Frontal cortex (tissue), 4 donors: ENCODE data around the gene DNASE1L1. TPM values are rescaled to one million over a fixed set of nuclear protein-coding genes. Genes with fewer than 3 reads are reported as not detected.

Experiments used
- DNase-seq, 2 donors: peaks; one replicate each; pipeline ENCODE4 v3.0.0; 2012; ENCODE audit warnings: low spot score in 2 of 2
- FAIRE-seq: peaks from 2 replicates; lab custom pipeline; 2012; peaks lifted over from hg19 to GRCh38; lab: Jason Lieb, UNC
- small RNA-seq: library from RNA; depleted of rRNA; stranded (forward); fragments of <200 nt; gene quantifications from one replicate; pipeline ENCODE3, GENCODE V24; 2014
- total RNA-seq: library from RNA; depleted of rRNA; stranded (reverse); fragments of >200 nt; gene quantifications from one replicate; pipeline ENCODE4 v1.2.3, GENCODE V29; 2014
- donor health status: control.
- donor health status: control.
- donor health status: control.

The DNASE1L1 gene
- total RNA-seq, 1 donor from 2014 or later = 4.5 TPM

DNA sequence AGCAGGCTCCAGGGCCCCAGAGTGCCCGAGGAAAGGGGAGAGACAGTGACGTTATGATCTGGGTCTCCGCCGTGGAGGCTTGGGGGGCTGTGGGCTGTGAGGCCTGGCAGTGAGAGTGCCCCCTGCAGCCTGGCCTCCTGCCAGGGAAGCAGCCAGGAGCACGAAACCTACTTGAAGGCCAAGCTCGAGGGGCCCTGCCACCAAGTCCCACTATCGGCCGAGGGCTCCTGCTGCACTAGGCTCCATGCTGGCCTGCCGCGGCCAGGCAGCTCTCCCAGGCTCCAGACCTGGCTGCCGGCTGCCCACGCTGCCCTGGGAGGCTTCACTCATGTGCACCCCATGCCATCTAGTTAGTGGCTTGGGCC, 53.3 kb downstream of the DNASE1L1 start:
- DNase-seq (no peak), FAIRE-seq (no peak)

- FAIRE-seq (no peak), DNase-seq (no peak)
Measured at GRCh38 chrX:154355094-154355775, 53.8 kb downstream of the DNASE1L1 start.

DNA sequence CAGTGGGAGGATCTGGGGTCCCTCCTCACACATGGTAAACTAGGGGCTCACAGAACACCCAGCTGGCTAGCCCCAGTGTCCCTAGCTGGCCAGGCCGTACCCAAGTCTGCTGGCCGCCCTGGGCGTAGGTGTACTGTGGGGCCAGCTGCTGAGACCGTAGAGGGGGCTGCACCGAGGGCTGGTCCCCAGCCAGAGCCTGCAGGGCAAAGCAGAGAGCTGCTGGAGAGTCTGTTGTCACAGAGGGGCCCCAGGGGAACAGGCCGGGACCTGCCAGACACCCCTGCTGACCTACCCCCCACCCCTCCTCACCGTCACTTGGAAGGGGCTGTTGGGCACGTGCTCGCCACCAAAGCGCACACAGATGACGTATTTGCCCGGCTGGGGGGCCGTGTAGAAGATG, 54.5 kb downstream of the DNASE1L1 start:
- FAIRE-seq = no peak

DNA sequence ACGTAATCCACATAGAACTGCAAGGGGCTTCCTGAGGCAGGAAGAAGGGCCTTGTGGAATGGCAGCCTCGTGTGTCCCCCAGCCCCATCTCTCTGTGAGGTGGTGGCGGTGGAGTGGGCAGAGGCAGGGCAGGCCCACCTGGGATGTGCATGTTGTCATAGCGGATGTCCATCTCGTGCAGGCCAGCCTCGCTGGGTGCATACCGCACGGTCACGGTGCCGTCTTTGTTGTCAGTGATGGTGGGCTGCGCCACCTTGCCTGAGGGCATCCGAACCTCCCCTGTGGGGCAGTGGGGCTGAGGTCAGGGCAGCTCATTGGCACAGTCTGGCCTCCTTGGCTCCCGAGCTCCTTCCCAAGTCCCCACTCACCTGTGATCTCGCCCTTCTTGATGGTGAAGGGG, 55.0 kb downstream of the DNASE1L1 start:
- DNase-seq = no peak
- FAIRE-seq = no peak

More for the DNA sequence above, 54.5 kb downstream of the DNASE1L1 start:
- no peak for DNase-seq

DNA sequence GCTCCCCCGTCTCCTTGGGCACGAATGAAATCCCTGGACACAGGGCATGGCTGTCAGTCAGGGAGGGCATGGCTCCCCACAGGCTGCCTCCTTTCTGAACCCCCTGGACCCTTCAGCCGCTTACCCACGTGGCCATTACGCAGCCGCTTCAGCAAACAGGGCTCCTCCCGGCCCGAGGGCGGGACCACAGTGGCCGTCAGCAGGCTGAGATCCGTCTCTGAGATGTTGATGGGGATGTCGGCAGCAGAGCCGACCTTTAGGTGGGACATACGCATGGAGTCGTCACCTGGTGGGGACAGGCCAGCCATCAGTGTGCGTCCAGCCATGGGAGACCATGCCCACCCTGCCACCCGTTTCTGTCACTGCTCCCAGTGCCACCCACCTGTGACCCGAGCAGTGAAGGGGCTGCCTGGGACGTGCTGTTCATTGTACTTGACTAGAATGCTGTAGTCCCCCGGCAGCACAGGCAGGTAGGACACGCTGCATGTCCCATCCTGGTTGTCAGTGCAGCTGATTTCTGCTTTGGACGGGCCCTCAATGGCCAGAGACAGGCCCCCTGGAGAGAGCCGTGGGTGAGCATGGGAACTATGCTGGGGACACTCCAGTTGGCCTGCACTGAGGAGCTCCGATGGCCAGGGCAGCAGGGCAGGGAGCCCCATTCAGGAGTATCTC, 55.7 kb downstream of the DNASE1L1 start:
- FAIRE-seq = no peak
- DNase-seq = no peak

GRCh38 chrX:154352466-154352865, 56.6 kb downstream of the DNASE1L1 start:
- DNase-seq = no peak
- FAIRE-seq = no peak

GRCh38 chrX:154352012-154352401, 57.0 kb downstream of the DNASE1L1 start:
- FAIRE-seq = no peak

More at GRCh38 chrX:154352012-154352401, 57.0 kb downstream of the DNASE1L1 start:
- no peak for DNase-seq

Small RNA genes within 50 kb of the gene (small RNA-seq; reads per million reads assigned to genes)
- gene MIR6858 = 0.10 reads per million
- not detected for gene SNORA70

Other genes starting within 250 kb of the DNASE1L1 start
- not detected for gene OPN1MW, start 226.7 kb downstream of the DNASE1L1 start, total RNA-seq
- not detected for gene OPN1MW2, start 189.5 kb downstream of the DNASE1L1 start, total RNA-seq
- gene OPN1MW3, start 151.7 kb downstream of the DNASE1L1 start, total RNA-seq = not detected
- not detected for gene TEX28, start 114.1 kb downstream of the DNASE1L1 start, total RNA-seq
- 1.6 TPM for gene TKTL1, start 113.5 kb downstream of the DNASE1L1 start, total RNA-seq
- gene FLNA, start 34.6 kb downstream of the DNASE1L1 start, total RNA-seq = 66.9 TPM
- gene EMD, start 30.0 kb downstream of the DNASE1L1 start, total RNA-seq = 13.9 TPM
- 2,273 TPM for gene RPL10, start 10.9 kb downstream of the DNASE1L1 start, total RNA-seq
- 11.0 TPM for gene TAFAZZIN, start 2.3 kb upstream of the DNASE1L1 start, total RNA-seq
- gene ATP6AP1, start 19.4 kb upstream of the DNASE1L1 start, total RNA-seq = 50.1 TPM
- gene GDI1, start 27.9 kb upstream of the DNASE1L1 start, total RNA-seq = 240 TPM
- 21.2 TPM for gene FAM50A, start 34.9 kb upstream of the DNASE1L1 start, total RNA-seq
- gene PLXNA3, start 49.0 kb upstream of the DNASE1L1 start, total RNA-seq = 14.7 TPM
- 13.5 TPM for gene LAGE3, start 70.0 kb upstream of the DNASE1L1 start, total RNA-seq
- gene UBL4A, start 77.4 kb upstream of the DNASE1L1 start, total RNA-seq = 39.1 TPM
- 2.4 TPM for gene SLC10A3, start 81.4 kb upstream of the DNASE1L1 start, total RNA-seq
- gene FAM3A, start 107.0 kb upstream of the DNASE1L1 start, total RNA-seq = 9.8 TPM
- 16.3 TPM for gene G6PD, start 137.6 kb upstream of the DNASE1L1 start, total RNA-seq
- gene IKBKG, start 138.4 kb upstream of the DNASE1L1 start, total RNA-seq = 4.1 TPM
- gene CTAG1A, start 175.9 kb upstream of the DNASE1L1 start, total RNA-seq = not detected
- not detected for gene CTAG1B, start 210.0 kb upstream of the DNASE1L1 start, total RNA-seq
- gene CTAG2, start 244.3 kb upstream of the DNASE1L1 start, total RNA-seq = not detected